ENCODE measurements around the gene CTAGE1.
"Not testable (repeated sequence)": the region's sequence is repeated elsewhere in the genome, so short reads cannot be mapped to it uniquely, and the experiment has no call there.

The CTAGE1 gene, protein sequence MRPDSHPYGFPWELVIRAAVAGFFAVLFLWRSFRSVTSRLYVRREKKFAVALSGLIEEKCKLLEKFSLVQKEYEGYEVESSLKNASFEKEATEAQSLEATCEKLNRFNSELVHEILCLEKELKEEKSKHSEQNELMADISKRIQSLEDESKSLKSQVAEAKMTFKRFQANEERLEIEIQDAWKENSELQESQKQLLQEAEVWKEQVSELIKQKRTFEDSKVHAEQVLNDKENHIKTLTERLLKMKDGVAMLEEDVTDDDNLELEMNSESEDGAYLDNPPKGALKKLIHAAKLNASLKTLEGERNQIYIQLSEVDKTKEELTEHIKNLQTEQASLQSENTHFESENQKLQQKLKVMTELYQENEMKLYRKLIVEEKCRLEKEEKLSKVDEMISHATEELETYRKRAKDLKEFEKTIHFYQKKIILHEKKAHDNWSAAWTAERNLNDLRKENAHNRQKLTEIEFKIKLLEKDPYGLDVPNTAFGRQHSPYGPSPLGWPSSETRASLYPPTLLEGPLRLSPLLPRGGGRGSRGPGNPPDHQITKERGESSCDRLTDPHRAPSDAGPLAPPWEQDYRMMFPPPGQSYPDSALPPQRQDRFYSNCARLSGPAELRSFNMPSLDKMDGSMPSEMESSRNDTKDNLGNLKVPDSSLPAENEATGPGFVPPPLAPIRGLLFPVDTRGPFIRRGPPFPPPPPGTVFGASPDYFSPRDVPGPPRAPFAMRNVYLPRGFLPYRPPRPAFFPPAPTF

DNA sequence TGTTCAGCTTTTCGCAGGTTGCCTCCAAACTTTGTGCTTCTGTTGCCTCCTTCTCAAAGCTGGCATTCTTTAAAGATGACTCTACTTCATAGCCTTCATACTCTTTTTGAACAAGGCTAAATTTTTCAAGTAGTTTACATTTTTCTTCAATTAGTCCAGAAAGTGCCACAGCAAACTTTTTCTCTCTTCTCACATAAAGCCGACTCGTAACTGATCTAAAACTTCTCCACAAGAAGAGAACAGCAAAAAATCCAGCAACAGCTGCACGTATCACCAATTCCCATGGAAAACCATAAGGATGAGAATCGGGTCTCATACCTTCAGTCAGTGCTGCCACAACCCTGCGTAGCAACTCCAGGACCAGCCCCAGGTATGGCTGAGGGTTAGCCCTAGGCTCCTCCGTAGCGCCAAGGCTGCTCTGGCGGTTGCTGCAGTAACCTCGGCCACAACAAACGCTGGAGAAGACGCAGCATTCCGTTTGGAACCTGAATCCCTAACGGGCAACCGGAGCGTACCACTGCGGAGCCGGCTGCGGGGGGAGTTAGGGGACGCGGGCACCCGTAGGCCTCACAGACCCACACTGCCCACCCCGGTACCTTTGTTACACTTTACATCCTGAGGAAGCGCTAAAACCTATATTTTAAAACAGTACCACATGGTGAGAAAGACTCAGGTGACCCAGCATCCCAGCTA, at the start of gene CTAGE1:
CTAGE1 (minus strand) TSS at position 420 of the 693 bp plus-strand sequence; CDS start at position 316, 104 bp downstream.
- no peak for DNase-seq

DNA sequence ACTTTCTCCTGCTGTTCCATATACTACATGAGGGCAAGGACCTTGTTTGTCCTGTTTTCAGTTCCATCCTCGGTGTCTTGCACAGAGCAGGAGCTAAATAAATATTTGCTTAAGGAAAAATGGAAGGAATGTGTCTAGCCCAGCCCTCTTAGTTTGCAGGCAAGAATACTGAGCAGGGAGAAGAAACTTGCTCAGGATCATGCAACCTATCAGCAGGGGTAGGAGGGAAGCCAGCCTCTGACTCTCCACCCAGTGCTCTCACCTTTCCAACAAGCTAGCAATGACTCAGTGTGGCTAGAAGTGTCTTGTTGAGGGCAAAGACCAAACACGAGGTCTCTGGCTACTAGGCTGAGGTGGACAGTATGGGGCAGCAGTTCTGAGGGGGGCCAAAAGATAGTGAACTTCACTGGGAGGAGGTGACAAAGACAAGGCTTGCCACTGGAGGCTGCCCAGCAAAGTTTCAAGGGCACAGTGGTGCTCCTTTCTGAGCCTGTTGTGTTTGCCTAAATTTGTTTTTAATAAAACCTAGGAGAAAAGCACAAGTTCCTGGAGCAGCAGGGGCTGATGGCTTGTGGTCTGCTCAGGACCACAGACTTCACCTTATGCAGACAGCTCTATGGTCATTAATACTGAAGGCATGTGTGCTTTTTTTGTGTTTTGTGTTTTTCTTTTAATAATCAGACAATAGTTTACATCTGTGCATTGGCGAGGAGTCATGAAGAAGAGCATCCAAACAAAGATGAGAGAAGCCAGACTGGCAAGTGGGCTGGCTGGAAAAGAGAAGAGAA, 49.1 kb upstream of the CTAGE1 start:
- DNase-seq, result no peak

DNA sequence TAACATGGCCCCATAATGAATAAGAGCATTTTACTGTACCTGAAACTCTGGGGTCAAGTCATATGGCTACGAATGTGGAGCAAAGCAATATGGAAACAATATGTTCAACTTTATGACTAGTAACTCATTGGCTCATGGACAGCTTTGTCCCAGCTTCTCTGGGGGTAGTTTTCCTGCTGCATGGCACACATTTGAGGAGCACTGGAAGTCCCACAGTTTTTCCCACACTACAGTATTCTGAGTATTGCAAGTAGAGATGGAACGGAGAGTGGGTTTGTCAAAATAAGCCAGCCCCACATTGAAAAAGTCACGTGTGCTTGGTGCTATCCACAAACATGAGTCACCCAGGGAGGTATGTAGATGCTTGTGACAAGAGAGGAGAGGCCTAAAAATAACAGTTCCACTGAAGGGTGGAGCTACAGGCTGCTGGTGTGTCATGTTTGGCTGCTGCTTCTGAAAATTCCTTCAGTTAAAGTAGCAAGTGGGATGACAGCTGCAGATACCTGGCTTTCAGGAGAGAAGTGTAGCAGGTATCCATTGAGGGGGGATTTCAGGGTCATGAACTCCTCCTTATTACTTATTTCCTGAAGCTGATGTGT, 48.2 kb upstream of the CTAGE1 start:
- no peak for DNase-seq

DNA sequence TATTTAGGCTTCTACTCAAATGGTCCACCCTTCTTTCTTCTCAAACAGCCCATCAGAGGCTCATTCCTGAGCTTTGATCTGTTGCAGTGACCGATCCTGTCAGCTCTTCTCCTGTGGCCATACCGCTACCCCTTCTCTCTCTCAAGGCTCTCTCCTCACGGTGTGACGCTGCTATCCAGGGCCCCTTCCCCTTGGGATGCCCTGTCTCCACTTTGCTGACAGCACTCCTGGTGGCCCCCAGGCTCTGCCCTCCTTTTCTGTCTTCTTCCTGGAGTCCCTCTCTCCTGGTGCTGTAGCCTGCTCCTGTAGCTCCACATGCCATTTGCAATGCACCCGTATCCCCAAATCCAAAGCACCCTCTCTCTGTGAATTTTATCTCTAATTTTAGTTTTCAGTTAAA, 45.4 kb upstream of the CTAGE1 start:
- no peak for DNase-seq

DNA sequence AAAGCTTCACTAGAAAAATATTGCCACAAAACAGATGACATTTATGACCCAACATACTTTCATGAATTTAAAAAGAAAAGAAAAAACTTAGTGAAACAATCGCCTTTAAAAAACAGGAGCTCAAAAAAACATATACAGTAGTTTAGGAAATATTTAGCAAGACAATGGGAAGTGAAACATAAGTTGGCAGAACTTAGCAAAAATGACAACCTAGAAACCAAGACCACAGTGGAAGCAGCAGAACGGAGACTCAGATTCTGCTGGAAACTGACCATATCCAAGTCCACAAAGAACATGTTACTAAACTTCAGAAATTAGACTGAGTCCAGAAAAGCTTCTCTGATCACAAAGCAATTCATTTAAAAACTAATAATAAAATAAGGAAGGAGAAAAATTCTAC, 41.8 kb upstream of the CTAGE1 start:
- no peak for DNase-seq

DNA sequence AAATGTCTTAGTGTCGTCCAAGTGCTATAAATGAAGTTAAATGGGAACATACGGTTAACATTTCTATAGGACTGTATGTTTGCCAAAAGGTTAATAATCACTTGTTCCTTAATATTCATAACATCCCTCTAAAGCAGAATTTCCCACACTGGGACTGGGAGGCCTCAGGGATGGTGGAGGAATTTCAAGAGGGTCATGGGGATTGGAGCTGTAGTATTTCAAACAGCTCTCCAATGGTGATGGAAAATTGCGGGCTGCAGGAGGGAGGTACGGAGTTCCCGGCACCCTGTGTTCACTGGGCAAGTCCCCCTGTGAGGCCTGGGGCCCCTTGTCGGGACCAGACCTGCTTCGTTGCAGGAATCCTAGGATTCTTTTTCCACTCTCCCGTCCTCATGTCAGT, 39.8 kb upstream of the CTAGE1 start:
- no peak for DNase-seq

DNA sequence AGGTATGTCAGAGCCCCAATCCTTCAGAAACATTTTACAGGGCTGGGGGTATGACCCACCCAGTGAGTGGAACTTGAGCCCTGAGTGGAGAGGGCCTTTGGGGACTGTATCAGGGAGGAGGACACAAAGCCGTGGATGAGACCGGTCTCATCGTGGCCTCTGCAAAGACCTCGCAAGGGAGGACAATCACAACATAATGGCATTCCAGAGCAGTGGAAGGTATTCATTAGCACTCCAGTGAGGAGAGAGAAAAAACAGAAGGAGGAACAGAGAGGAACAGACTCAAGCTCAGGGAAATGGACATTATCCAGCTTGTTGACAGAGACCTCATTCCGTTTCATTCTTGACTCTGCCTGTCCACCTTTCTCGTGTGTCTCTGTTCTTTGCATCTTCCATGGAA, 38.8 kb upstream of the CTAGE1 start:
- DNase-seq, result no peak

DNA sequence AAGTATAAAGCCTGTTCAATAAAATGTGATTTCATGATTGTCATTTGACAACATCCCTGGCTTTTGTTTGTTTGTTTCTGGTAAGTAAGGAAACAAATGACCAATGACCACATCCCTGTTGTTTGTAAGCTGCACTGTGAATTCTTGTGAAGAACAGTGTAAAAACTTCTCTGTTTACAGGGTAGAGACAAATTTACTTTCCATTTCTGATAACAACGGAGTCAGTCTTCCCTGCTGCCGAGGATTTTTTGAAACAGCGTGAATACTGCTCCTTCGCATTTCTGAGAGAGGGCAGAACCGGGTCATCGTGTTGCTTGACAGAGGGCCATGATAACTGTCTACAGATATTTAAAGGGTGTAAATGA, 38.4 kb upstream of the CTAGE1 start:
- DNase-seq, result no peak

DNA sequence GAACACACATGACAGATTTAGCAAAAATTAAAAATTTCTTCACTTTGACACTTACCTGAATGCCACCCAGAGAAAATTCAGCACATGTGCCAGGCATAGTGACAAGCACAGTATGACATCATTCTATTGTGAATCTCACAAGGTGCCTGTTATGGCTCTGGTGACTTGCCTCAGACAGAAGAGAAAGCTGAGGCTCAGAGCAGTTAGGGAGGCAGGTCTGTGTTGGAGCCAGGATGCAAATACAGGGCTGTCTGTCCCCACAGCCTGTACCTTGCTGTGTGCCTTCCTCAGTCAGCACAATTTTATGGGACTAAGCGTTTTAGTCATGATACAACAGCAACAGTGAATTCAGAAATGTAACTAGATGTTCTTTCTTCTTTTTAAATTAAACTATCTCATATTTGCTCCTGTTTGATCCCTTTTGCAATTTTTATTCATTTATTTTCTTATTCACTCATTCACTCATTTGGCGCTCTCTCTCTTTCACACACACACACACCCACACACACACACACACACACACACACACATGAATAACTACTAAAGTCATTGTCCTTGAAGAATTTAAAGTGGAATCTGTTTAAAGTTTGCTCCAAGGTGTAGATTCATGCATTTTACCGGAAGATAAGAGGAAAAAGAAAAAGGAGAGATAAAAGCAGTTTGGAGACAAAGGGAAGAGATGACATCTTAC, 37.9 kb upstream of the CTAGE1 start:
- DNase-seq, result no peak

DNA sequence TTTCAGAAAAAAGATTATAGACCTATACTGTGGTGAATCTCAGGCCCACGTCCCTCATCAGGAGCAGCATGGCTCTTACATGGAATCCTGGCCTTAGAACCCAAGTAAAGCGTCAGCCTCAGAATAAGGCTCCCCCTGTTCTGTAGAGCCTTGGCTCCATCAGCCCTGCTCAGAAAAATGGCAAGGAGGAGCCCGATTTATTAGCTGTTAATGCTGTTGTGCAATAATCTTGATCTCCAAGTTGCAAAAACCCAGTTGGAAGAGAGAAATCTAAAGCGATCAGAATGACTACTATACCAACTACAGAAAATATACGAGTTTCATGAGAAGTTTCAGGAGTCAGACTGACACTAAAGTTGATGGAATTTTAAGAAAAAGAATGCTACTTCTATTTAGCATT, 35.6 kb upstream of the CTAGE1 start:
- no peak for DNase-seq

DNA sequence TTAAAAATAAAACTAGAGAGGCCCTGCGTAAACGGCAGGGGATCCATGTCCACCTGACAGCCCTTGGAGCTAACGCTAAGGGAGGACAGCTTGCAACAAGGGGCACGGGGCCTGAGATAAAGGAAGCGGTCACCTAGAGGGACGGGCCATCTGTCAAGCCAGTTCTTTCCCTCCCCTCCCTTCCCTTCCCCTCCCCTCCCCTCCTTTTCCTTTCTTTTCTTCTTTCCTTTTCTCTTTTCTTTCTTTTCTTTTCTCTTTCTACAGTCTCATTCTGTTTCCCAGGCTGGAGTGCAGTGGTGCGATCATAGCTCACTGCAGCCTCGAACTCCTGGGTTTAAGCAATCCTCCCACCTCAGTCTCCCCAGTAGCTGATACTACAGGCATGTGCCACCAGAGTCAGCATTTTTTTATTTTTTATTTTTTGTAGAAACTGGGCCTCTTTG, 34.5 kb upstream of the CTAGE1 start:
- DNase-seq, result no peak

DNA sequence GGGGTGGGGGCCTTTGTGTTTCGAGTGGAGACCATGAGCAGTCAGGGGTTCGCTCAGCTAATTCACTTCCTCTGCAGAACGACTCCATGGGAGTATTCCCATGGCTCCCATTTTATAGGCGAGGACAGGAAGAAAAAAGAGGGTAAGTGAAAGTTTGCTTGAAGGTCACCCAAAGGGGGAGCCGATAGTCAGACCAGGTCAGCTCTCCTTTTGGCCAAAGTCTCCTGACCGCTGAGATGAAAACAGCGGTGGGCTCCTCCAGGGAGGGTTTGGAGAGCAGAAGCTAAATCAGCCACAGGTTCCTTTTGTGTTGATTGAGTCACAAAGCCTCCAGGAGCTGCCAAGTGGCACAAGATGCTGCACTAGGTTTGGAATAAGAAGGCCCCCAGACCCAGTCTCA, 34.1 kb upstream of the CTAGE1 start:
- no peak for DNase-seq

DNA sequence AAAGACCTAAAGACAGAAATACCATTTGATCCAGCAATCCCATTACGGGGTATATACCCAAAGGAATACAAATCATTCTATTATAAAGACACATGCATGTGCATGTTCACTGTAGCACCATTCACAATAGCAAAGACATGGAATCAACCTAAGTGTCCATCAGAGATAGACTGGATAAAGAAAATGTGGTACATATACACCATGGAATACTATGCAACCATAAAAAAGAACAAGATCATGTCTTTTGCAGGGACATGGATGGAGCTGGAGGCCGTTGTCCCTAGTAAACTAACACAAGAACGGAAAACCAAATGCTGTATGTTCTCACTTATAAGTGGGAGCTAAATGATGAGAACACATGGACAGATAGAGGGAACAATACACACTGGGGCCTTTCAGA, 33.1 kb upstream of the CTAGE1 start:
- DNase-seq, result not testable (repeated sequence)

DNA sequence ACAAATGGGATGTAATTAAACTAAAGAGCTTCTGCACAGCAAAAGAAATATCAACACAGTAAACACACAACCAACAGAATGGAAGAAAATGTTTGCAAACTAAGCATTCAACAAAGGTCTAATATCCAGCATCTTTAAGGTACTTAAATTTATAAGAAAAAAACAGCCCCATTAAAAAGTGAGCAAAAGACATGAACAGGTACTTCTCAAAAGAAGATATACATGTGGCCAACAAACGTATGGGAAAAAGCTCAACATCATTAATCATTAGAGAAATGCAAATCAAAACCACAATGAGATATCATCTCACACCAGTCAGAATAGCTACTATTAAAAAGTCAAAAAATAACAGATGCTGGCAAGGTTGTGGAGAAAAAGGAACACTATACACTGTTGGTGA, 32.6 kb upstream of the CTAGE1 start:
- DNase-seq, result not testable (repeated sequence)

DNA sequence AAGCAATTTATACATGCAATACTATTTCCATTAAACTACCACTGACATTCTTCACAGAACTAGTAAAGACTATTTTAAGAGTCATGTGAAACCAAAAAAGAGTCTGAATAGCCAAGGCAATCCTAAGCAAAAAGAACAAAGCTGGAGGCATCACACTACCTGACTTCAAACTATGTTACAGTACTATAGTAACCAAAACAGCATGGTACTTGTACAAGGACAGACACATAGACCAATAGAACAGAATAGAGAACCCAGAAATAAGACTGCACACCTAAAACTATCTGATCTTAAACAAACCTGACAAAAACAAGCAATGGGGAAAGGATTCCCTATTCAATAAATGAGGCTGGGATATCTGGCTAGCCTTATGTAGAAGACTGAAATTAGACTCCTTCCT, 32.0 kb upstream of the CTAGE1 start:
- not testable (repeated sequence) for DNase-seq

DNA sequence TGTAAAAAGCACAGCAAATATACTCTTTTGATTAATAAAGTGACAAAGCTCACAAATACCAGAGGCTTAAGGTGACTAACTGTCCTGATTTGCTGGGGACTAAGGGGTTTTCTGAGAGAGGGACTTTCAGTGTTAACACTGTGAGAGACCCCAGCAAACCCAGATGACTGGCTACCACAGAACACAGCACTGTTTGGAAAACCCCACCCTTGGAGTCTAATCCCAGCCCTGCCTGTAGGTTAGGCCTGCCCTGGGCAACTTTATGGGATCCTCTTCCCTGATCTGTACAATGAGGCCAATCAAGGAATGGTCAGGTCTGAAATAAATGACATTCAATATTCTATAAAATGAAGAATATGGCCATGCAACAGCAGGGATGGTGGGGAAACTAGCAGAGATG, 30.5 kb upstream of the CTAGE1 start:
- DNase-seq, result no peak

DNA sequence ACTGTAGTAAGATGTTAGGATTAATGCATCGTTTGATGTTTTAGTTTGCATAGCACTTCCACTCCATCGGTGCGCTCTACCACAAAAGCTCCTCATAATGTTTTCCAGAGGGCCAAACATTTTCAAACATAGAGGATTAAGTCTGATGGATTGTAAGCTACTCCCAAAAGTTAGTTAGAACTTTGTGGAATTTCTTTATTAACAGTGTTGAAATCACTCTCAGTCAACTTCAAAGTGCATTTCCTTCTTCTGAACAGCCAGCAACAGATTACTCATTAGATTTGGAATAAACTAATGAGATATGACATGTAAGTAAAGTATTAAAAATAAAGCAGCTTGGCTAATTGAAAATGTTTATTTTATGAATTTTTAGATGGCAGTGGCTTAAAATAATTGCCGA, 30.1 kb upstream of the CTAGE1 start:
- no peak for DNase-seq

DNA sequence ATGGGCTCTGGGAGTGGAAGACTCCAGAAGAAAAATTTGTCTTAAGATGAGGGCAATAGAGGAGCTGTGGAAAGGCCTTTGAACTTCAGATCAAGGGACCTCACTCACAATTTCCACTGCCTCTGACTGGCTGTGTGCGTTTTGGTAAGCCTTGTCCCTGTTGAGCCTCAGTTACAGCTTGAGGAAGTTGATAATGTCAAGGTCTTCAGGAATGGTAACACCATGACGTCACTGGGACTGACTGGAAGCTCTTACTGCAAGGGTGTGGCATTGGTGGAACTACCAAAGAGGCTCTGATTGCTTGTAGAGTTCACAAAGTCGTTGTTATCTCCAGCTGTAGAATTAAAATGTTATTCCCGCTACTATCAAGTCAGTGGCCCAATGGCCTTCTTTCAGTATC, 29.2 kb upstream of the CTAGE1 start:
- no peak for DNase-seq

DNA sequence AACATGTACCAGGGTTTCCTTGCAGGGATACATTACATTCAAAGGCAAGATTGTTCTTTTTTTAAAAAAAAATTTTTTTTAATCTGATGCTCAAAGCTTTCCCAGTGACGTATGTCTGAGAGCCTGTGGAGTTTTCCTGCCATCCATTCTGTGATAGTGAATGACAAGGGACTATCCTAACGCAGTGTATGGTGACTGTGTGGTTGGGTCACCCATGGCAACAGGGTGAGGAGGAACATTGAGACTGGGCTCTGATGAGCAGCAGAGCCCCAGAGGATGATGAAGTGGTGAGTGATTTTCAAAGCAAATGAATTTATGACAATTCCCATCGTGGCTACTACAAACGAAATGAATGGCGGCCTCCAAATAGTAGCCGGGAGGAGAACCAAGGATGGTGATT, 28.6 kb upstream of the CTAGE1 start:
- no peak for DNase-seq

DNA sequence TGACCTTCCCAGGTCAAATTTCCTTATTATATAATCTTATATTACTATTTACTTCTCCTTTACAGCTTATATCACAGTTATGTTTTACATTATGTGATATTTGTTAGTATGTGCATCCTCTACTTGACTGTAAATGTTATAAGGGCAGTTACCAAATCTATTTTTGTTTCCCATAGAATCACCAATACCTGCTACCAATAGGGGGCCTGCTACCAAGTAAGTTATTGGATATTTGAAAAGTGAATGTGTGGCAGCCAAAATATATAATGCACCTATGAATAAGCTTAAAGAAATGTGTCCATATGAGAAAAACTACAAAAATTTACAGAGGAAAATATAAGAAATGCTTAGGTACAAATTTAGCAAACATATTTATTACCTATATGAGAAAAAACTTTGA, 23.9 kb upstream of the CTAGE1 start:
- no peak for DNase-seq

DNA sequence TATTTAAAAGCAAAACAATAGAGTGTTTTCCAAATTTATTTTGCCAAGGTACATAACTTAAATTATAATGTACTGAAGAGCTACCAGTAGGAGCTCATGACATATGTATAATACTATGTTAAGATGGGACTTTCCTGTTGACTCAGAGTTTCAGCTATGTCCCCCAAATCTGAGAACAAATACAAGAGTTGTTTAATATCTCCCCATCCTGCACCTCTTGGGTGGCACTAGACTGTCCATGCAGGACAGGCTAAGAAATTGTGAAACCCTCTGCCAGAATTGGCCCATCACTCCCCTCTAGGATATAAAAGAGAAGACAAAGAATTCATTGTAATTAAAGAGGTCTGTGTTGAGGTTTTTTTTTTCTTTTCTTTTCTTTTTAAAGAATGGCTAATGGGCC, 21.7 kb upstream of the CTAGE1 start:
- no peak for DNase-seq

DNA sequence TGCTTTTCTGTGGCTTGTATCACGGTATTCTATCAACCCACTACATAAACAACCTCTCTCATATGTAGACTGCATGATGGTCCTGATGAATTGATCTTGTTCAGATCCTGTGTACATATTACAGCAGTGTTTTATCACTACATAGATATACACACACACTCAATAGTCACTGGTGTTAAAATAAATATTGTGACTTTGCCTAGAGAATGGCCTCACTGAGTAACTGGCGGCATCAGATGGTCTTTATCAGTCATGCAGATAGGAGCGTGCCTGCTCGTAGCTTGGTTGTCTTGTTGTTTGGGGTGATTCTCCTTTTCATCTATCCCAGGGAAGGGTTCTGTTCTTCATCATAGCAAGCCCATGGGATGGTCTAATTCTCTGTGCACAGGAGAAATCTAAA, 18.4 kb upstream of the CTAGE1 start:
- no peak for DNase-seq

Measured in NCI-H524 treated with DMSO at 0.1 percent for 48 hours (cell line).